ENCODE data around the gene BLOC1S1.

DNA sequence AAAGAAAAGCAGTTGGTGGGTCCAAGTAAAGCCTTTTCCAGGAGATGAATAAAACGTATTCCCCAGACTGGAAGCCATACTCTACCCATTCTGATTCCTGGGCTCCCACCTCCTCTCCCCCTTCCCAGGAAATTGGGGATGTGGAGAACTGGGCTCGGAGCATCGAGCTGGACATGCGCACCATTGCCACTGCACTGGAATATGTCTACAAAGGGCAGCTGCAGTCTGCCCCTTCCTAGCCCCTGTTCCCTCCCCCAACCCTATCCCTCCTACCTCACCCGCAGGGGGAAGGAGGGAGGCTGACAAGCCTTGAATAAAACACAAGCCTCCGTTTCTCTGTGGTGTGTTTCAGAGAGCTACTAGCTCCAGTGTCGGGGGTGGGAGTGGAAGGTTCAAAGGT is 3.5 kb downstream of the BLOC1S1 start:
- TF ChIP-seq, protein P1, sequence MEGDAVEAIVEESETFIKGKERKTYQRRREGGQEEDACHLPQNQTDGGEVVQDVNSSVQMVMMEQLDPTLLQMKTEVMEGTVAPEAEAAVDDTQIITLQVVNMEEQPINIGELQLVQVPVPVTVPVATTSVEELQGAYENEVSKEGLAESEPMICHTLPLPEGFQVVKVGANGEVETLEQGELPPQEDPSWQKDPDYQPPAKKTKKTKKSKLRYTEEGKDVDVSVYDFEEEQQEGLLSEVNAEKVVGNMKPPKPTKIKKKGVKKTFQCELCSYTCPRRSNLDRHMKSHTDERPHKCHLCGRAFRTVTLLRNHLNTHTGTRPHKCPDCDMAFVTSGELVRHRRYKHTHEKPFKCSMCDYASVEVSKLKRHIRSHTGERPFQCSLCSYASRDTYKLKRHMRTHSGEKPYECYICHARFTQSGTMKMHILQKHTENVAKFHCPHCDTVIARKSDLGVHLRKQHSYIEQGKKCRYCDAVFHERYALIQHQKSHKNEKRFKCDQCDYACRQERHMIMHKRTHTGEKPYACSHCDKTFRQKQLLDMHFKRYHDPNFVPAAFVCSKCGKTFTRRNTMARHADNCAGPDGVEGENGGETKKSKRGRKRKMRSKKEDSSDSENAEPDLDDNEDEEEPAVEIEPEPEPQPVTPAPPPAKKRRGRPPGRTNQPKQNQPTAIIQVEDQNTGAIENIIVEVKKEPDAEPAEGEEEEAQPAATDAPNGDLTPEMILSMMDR (IDR thresholded peaks at IDR 0.05 in 4 of 5, conservative IDR thresholded peaks at IDR 0.05 in 1 of 5) = no peak
- TF ChIP-seq POLR2A (IDR thresholded peaks at IDR 0.05) = no peak

Measured in gastrocnemius medialis (tissue), 4 donors.